ENCODE results near the gene SLC45A3.

SLC45A3 gene

DNA sequence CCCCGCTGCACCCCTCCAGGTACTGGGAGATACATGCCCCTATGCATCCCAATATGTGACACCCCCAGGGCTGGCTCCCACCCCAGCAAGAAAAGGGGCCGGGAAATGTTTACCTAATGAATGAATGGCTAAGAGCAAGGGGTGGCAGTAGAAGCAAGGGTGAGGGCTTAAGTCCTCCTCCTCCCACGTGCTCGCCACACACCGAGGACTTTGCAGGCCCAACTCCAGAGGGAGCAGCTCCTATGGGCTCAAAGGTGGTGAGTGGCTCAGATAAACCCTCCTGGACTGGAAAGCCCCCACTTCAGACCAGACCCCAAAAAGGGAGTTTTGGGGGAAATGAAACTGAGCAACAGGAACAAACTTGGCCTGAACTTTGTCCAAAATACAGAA lies 11.4 kb downstream of the SLC45A3 start:
- peaks cover 4% of the 10 kb centered on the region for H3K4me1 Mint-ChIP-seq (ENCODE audit: low read depth)
- DNase-seq (ENCODE audit: low spot score) = no peak
- H3K36me3 Mint-ChIP-seq (ENCODE audit: low read depth) = no peaks in the 10 kb centered on the region
- H3K27me3 Mint-ChIP-seq (ENCODE audit: low read depth) = no peaks in the 10 kb centered on the region
- no peaks in the 10 kb centered on the region for H3K9me3 Mint-ChIP-seq
- H3K4me3 Mint-ChIP-seq = no peak overlapping the region
- no peak overlapping the region for H3K27ac Mint-ChIP-seq

DNA sequence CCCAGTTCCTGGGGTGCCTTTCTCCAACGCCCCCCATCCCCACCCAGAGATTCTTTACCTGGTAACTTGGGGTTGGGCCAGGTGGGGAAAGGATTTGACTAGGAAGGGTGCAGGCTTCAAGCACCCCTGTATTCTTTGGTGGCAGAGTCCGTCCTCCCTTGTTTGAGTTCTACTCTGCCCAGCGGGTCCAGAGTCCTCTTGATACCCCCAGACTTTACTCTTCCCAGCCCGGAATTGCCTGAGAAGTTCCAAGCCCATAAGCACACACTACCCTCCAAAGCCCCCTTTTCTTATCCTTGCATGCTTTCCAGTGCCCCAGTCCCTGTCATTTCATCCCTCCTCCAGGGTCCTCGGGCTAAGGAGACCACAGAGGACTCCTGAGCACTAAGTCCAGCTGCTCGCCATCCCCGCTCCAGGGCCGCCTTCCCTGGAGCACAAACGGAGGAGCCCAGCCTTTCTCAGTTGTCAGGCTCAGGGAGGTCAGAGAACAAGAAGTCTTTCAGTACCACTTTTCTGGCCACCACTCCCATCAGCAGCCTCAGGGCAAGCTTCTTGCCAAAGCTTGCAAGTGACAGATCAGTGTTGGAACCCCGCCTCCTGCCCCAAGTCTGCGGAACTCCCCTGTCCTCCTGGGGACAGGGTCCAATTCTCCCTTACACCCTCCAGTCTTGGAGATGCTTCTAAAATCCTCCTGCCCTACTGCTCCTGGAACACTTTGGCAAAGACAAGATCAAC lies 12.2 kb downstream of the SLC45A3 start:
- DNase-seq (ENCODE audit: low spot score) = no peak
- no peaks in the 10 kb centered on the region for H3K27me3 Mint-ChIP-seq (ENCODE audit: low read depth)
- H3K4me1 Mint-ChIP-seq (ENCODE audit: low read depth) = peaks cover 4% of the 10 kb centered on the region
- H3K27ac Mint-ChIP-seq = no peak overlapping the region
- no peak overlapping the region for H3K4me3 Mint-ChIP-seq
- H3K9me3 Mint-ChIP-seq = no peaks in the 10 kb centered on the region
- H3K36me3 Mint-ChIP-seq (ENCODE audit: low read depth) = no peaks in the 10 kb centered on the region

DNA sequence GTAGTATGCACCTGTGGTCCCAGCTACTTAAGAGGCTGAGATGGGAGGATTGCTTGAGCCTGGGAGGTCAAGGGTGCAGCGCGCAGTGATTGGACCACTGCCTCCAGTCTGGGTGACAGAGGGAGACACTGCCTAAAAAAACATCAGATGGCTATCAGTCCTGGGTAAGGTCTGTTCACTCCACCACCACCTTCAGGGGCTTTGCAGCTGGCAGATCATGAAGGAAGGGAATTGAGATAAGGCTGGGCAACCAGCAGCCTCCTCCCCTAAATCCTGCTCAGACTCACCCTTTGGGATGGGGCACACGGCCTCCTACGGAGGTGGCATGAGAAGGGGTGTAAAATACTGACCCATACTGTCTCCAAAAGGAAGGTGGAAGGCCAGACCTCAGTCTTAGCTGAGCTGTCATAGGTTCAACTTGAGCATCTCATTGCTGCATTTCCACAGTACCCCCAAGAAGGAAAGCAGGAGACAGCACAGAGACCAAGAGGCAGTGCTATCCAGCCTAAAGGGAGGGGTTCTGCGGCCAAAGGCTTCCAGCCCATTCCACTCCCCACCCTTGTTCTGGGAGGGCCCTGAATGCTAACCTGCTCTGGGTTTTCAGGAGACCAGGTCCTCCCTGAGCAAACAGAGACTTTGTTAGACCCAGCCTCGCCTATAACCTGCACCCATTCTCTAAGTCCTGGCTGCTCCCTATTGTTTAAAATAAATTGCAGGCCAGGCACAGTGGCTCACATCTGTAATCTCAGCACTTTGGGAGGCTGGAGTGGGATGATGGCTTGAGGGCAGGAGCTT lies 13.7 kb downstream of the SLC45A3 start:
- no peaks in the 10 kb centered on the region for H3K9me3 Mint-ChIP-seq
- H3K4me3 Mint-ChIP-seq = no peak overlapping the region
- H3K27ac Mint-ChIP-seq = no peak overlapping the region

DNA sequence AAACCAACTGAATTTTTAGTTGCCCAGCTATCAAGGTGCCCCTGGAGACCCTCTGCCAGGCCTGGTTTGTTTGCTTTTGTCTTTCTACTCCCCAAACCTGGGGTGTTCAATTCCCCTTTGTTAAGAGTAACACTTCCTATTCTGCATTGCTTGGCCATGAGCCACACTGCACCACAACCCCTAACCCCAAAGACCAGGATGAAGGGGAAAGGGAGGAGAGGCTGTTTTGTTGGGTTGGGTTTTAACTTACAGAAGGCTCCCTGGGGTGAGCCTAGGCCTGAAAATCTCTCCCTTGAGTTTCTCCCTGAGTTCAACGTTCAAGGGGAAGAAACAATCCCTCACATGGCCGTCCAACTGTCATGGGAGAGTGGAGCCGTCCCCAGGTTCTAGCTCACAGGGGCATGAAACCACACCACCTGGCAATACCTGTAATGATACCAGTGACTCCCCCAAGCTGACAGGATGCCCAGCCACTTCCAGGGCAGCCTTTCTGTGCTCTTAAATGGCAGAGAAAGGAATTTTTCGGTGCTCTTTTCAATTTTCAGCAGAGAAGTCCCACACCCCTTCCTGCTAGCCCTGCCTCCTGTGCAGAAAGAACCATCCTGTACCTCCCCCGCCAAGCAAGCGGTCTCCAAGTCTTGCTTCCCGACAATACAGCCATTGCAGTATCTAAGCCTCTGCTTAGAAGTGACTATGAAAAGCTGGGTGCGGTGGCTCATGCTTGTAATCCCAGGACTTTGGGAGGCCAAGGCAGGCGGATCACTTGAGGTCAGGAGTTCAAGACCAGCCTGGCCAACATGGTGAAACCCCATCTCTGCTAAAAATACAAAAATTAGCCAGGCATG lies 14.9 kb downstream of the SLC45A3 start:
- H3K4me3 Mint-ChIP-seq = no peak overlapping the region
- H3K4me1 Mint-ChIP-seq (ENCODE audit: low read depth) = peaks cover 4% of the 10 kb centered on the region
- H3K36me3 Mint-ChIP-seq (ENCODE audit: low read depth) = no peaks in the 10 kb centered on the region
- no peaks in the 10 kb centered on the region for H3K27me3 Mint-ChIP-seq (ENCODE audit: low read depth)
- DNase-seq (ENCODE audit: low spot score) = no peak
- no peaks in the 10 kb centered on the region for H3K9me3 Mint-ChIP-seq
- H3K27ac Mint-ChIP-seq = no peak overlapping the region

More for the DNA sequence above, 13.7 kb downstream of the SLC45A3 start:
- no peaks in the 10 kb centered on the region for H3K27me3 Mint-ChIP-seq (ENCODE audit: low read depth)
- no peak for DNase-seq (ENCODE audit: low spot score)
- no peaks in the 10 kb centered on the region for H3K36me3 Mint-ChIP-seq (ENCODE audit: low read depth)
- H3K4me1 Mint-ChIP-seq (ENCODE audit: low read depth) = peaks cover 4% of the 10 kb centered on the region

DNA sequence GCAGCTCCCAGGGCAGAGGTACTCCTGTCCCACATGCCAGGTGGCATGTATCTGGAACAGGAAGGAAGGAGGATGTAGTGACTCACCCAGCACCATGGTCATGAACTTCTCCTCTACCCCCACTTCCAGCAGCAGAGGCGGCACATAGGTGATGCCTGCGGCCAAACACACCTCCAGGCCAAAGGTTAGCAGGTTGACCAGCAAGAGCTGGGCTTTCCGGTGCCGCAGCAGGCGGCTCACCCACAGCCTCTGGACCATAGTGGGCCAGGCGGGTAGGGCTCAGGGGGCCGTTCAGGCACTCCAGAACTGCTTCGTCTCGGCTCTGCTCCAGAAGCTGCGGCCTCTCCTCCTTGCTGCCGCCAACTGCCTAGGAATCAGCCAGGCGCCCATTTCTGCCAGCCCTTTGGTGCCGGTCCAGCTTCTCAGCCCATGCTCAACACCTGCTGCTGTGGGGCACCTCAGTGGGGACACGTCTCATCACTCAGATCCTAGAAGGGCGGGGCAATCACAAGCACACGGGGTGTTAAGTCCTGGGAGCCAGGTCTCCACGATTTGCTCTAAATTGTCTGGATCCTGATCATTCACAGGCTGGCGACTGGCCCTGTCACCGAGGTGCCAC lies 15.8 kb downstream of the SLC45A3 start:
- H3K4me1 Mint-ChIP-seq (ENCODE audit: low read depth) = peaks cover 5% of the 10 kb centered on the region
- H3K27ac Mint-ChIP-seq = no peak overlapping the region
- no peak for DNase-seq (ENCODE audit: low spot score)
- no peak overlapping the region for H3K4me3 Mint-ChIP-seq
- no peaks in the 10 kb centered on the region for H3K27me3 Mint-ChIP-seq (ENCODE audit: low read depth)
- H3K9me3 Mint-ChIP-seq = no peaks in the 10 kb centered on the region
- H3K36me3 Mint-ChIP-seq (ENCODE audit: low read depth) = no peaks in the 10 kb centered on the region

DNA sequence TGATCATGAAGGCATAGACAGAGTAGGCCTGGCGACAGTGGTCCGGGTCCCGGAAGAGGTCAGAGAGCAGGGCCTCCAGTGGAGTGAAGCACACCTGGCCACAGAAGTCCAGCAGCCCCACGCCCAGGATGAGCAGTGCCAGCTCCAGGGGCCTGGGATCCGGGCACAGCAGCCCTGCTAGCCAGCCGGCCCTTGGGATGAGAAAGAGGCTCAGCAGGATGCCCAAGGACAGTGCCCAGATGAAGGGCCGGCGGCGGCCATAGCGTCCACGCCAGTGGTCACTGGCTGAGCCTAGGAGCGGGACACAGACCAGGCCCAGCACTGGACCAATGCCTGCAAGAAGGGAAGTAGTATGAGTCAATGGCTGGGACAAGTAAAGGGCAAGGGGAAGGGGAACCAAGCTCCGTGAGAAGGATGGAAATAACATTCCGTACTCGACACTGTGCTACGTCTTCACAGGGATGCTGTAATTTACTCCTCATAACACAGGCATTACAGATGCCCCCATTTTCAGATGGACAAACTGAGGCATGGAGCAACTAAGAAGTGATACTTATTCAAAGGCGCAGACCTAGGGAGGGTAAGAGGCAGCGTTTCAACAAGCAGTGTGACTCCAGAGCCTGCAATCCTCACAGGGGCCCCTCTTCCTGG lies 16.9 kb downstream of the SLC45A3 start:
- DNase-seq (ENCODE audit: low spot score) = no peak
- Mint-ChIP-seq H3K27me3 (ENCODE audit: low read depth) (no peaks in the 10 kb centered on the region), H3K9me3 (no peaks in the 10 kb centered on the region), H3K4me3 (no peak overlapping the region), H3K36me3 (ENCODE audit: low read depth) (no peaks in the 10 kb centered on the region), H3K4me1 (ENCODE audit: low read depth) (peaks cover 5% of the 10 kb centered on the region), H3K27ac (no peak overlapping the region)

DNA sequence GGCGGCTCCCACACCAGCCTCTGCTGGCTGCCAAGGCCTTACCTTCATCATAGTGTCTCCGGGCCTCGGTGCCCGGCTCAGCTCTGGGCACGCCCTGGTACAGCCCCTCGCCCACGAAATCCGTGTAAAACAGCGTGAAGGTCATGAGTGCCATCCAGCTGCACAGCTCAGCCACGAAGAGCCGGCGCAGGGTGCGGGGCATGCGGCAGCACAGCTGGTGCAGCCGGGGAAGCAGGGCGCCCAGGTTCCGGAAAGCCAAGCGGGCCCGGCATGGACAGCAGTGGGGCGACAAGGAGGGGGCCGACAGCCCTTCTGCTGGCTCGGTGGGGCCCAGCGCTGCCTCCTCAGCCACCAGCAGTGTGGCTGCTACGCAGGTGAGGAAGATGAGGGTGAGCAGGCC lies 17.5 kb downstream of the SLC45A3 start:
- H3K27ac Mint-ChIP-seq = no peak overlapping the region
- no peak for DNase-seq (ENCODE audit: low spot score)
- H3K4me1 Mint-ChIP-seq (ENCODE audit: low read depth) = peaks cover 5% of the 10 kb centered on the region
- H3K4me3 Mint-ChIP-seq = no peak overlapping the region
- no peaks in the 10 kb centered on the region for H3K9me3 Mint-ChIP-seq
- H3K36me3 Mint-ChIP-seq (ENCODE audit: low read depth) = no peaks in the 10 kb centered on the region
- no peaks in the 10 kb centered on the region for H3K27me3 Mint-ChIP-seq (ENCODE audit: low read depth)

DNA sequence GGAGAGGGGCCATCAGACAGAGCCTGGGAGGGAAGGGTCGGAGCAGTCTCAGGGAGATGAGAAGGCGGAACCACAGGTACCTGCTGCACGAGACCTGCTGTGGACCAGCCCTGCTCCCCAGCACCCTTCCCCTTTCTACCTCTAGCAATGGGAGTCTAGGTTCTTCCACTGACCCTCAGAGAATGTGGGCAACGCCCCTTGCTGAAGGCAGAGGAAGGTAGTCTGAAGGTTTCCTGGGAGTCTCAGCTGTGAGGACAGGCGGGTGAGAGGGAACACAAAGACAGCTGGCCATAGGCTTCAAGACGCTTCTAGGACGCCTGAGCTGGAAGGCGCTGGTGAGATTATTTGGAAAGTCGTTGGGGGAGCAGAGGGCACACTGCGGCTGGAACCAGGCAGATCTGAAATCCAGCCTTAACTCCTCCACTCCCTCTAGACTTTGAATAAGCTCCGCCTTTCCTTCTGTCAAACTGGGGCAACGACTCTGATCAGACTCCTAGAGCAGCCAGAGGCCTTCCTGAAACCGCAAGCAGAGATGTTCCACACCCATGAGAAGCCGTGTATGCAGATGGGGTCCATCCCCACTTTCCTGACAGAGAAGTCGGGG lies 18.1 kb downstream of the SLC45A3 start:
- no peak for DNase-seq (ENCODE audit: low spot score)
- Mint-ChIP-seq H3K36me3 (ENCODE audit: low read depth) (no peaks in the 10 kb centered on the region), H3K27ac (no peak overlapping the region), H3K27me3 (ENCODE audit: low read depth) (peaks cover 2% of the 10 kb centered on the region), H3K4me1 (ENCODE audit: low read depth) (peaks cover 9% of the 10 kb centered on the region), H3K9me3 (no peaks in the 10 kb centered on the region), H3K4me3 (no peak overlapping the region)

DNA sequence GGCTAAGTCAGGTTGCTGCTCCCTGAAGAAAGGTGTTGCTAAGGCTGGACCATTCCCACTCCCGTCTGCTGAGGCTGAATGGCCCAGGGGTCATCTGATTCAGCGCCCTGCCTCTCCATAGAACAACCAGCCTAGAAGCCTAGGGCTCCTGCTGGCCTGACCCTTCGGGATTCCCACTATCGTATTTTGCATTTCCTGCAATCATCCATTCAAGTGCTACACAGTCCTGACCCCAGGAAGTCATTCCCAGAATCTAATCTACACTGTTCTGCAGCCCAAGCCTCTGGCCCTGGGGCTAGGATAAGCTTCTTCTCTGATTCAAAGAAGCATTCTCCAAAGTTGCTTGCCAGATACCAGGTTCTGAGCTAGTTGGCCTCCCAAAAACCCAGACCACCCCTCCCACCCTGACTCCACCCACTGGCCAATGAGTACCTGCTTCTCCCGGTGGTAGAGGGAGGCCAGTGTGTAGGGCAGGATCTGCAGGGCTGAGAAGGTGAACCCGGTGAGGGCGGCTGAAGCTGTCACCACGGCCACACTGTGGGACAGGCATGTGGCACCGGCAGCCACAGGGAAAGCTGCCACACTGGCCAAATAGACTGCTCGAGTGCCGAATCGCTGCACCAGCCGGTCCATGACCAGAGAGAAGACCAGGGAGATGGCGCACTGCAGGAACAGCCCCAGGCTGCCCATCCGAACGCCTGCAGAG lies 18.7 kb downstream of the SLC45A3 start:
- no peaks in the 10 kb centered on the region for H3K9me3 Mint-ChIP-seq
- DNase-seq (ENCODE audit: low spot score) = no peak
- H3K36me3 Mint-ChIP-seq (ENCODE audit: low read depth) = no peaks in the 10 kb centered on the region
- H3K4me1 Mint-ChIP-seq (ENCODE audit: low read depth) = peaks cover 9% of the 10 kb centered on the region
- H3K27ac Mint-ChIP-seq = no peak overlapping the region
- no peak overlapping the region for H3K4me3 Mint-ChIP-seq
- peaks cover 2% of the 10 kb centered on the region for H3K27me3 Mint-ChIP-seq (ENCODE audit: low read depth)

DNA sequence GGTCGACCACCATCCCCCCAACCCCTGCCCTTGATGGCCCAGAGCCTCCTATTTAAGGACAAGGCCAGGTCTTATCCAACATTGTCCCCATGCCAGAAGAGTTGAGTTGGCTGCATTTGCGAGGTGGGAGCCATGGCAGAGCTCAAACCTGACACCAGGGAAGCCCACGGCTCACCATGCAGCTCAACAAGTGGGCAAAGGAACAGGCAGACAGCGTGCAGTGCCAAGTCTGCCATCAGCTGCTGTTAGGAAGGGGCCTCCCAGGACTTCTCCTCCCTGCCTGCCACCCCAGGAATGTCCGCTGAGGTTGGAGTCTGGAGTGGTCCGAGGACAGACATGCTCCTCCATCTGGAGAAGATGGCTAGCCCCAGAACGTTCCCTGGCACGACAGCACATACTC lies 19.9 kb downstream of the SLC45A3 start:
- Mint-ChIP-seq H3K27me3 (ENCODE audit: low read depth) (peaks cover 2% of the 10 kb centered on the region), H3K4me1 (ENCODE audit: low read depth) (peaks cover 9% of the 10 kb centered on the region), H3K9me3 (no peaks in the 10 kb centered on the region), H3K27ac (no peak overlapping the region), H3K36me3 (ENCODE audit: low read depth) (no peaks in the 10 kb centered on the region), H3K4me3 (no peak overlapping the region)
- no peak for DNase-seq (ENCODE audit: low spot score)

DNA sequence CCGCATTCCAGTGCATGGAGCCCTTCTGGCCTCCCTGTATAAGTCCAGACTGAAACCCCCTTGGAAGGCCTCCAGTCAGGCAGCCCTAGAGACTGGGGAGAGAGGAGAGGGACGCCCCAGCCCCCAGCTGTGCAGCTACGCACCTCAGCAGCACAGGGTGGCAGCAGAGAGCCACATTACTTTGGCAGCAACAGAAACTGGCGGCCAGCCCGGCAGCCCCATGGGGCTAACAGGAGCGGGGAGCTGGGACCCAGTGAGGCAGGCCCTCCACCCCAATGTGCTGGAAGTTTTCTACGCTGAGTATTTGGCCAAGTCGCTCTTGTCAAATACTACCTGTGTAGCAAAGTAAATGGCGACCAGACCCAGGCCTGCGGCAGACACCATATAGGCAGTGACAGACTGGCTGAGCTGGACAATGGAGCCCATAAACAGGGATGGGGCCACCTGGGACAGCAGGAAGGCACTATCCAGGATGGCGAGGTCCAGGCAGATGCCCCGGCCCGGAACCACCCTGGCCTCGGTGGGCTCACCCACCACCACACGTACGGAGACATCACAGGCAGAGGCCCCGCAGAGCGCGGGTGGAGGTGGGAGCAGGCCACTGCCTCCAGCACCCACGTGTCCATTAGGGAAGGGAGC lies 21.2 kb downstream of the SLC45A3 start:
- no peak overlapping the region for H3K4me3 Mint-ChIP-seq
- H3K27ac Mint-ChIP-seq = no peak overlapping the region
- peak; percentile 54 for DNase-seq (ENCODE audit: low spot score)
- no peaks in the 10 kb centered on the region for H3K9me3 Mint-ChIP-seq
- H3K27me3 Mint-ChIP-seq (ENCODE audit: low read depth) = peaks cover 2% of the 10 kb centered on the region
- no peaks in the 10 kb centered on the region for H3K36me3 Mint-ChIP-seq (ENCODE audit: low read depth)
- H3K4me1 Mint-ChIP-seq (ENCODE audit: low read depth) = peaks cover 5% of the 10 kb centered on the region

DNA sequence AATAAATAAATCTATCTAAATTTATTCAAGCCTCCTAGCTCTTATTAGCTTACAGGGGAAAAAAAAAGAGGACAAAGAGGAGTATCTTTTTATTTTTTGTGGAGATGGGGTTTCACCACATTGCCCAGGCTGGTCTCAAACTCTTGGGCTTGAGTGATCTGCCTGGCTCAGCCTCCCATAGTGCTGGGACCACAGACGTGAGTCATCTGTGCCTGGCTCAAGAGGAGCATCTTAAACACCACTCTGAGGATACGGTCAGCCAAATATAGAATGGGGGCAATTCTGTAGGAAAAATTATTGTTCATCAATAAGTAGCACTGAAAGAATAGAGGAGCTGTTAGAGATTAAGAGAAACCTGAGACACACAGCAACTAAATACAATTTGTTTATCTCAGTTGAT lies 24.1 kb downstream of the SLC45A3 start:
- no peak for DNase-seq (ENCODE audit: low spot score)

More for the DNA sequence above, 24.1 kb downstream of the SLC45A3 start:
- H3K4me1 Mint-ChIP-seq (ENCODE audit: low read depth) = peaks cover 5% of the 10 kb centered on the region
- H3K27me3 Mint-ChIP-seq (ENCODE audit: low read depth) = peaks cover 2% of the 10 kb centered on the region
- H3K4me3 Mint-ChIP-seq = no peak overlapping the region
- no peaks in the 10 kb centered on the region for H3K36me3 Mint-ChIP-seq (ENCODE audit: low read depth)
- no peaks in the 10 kb centered on the region for H3K9me3 Mint-ChIP-seq
- no peak overlapping the region for H3K27ac Mint-ChIP-seq
